ENCODE measurements around the gene BZW1.

DNA sequence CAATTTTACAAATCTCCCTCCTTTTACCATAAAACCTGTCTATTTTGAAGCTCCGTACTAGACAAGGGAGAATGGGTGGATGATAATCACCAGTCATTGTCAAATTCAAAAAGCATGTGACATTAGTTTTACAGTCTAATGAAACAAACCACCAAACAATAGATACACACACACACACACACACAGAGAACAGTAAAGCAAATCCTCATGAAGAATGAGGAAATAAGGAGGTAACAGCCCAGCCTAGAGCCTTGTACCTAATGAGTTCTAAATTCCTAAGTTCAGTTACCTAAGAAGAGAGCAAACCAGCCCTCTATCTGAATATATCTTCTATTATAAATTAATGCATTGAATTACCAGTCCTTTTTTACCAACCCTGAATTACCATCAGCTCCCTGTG is 36.8 kb upstream of the BZW1 start:
- TF ChIP-seq CTCF (IDR thresholded peaks at IDR 0.05; ENCODE audit: low read length): no peak
- no peak for TF ChIP-seq EZH2phosphoT487 (IDR thresholded peaks at IDR 0.05; ENCODE audit: low read length)

All from MM.1S (cell line).